H9 (cell line): Measurements from ENCODE around the gene ZNF365. TPM values are rescaled to one million over a fixed set of nuclear protein-coding genes. Genes with fewer than 3 reads are reported as not detected.

ENCODE experiments used
- DNase-seq: peaks from one replicate; pipeline ENCODE4 v3.0.0-alpha.2; 2017
- H2AFZ ChIP-seq: one replicate; pipeline ENCODE4 v1.6.1; 2013; ENCODE audit warnings: mild to moderate bottlenecking, low read length, control low read depth, moderate library complexity
- H2AK5ac ChIP-seq: 2 replicates; pipeline ENCODE4 v1.6.1; 2013; ENCODE audit warnings: low read length, control low read depth, mixed read lengths; ENCODE audit not compliant: insufficient read length
- H2BK120ac ChIP-seq: one replicate; pipeline ENCODE4 v1.6.1; 2013; ENCODE audit warnings: low read depth, mild to moderate bottlenecking, low read length, control low read depth, inconsistent platforms; ENCODE audit not compliant: poor library complexity, severe bottlenecking
- H2BK12ac ChIP-seq: 2 replicates; pipeline ENCODE4 v1.6.1; 2013; ENCODE audit warnings: low read length, control low read depth, mixed read lengths, low read depth; ENCODE audit not compliant: insufficient read length
- H2BK15ac ChIP-seq: 2 replicates; pipeline ENCODE4 v1.6.1; 2013; ENCODE audit warnings: low read depth, low read length, control low read depth
- H2BK20ac ChIP-seq: one replicate; pipeline ENCODE4 v1.6.1; 2013; ENCODE audit warnings: low read depth, mild to moderate bottlenecking, low read length, control low read depth, inconsistent platforms; ENCODE audit not compliant: poor library complexity, severe bottlenecking
- H2BK5ac ChIP-seq: 2 replicates; pipeline ENCODE4 v1.6.1; 2013; ENCODE audit warnings: low read length, control low read depth, mixed read lengths; ENCODE audit not compliant: insufficient read length
- H3K14ac ChIP-seq: 2 replicates; pipeline ENCODE4 v1.6.1; 2013; ENCODE audit warnings: low read length, control low read depth; ENCODE audit not compliant: insufficient read depth
- H3K18ac ChIP-seq: 2 replicates; pipeline ENCODE4 v1.6.1; 2013; ENCODE audit warnings: low read depth, mild to moderate bottlenecking, mixed read lengths, low read length, control low read depth; ENCODE audit not compliant: insufficient read length
- H3K23ac ChIP-seq: 2 replicates; pipeline ENCODE4 v1.6.1; 2013; ENCODE audit warnings: low read length, control low read depth, mixed read lengths, low read depth; ENCODE audit not compliant: insufficient read length
- H3K23me2 ChIP-seq: 2 replicates; pipeline ENCODE4 v1.6.1; 2013; ENCODE audit warnings: low read depth, mild to moderate bottlenecking, mixed read lengths, low read length, control low read depth; ENCODE audit not compliant: insufficient read length, poor library complexity, severe bottlenecking
- H3K27ac ChIP-seq: 2 replicates; pipeline ENCODE4 v1.5.1; 2013; ENCODE audit warnings: low read length, control low read depth, mixed read lengths, low read depth; ENCODE audit not compliant: insufficient read length
- H3K27me3 ChIP-seq: 2 replicates; pipeline ENCODE4 v1.6.1; 2013; ENCODE audit warnings: low read length, control low read depth, inconsistent platforms; ENCODE audit not compliant: insufficient read depth
- H3K4ac ChIP-seq: 2 replicates; pipeline ENCODE4 v1.6.1; 2013; ENCODE audit warnings: low read depth, mild to moderate bottlenecking, control low read depth, inconsistent platforms, low read length, moderate library complexity
- H3K4me1 ChIP-seq: 2 replicates; pipeline ENCODE4 v1.6.1; 2013; ENCODE audit warnings: low read length, control low read depth, inconsistent platforms; ENCODE audit not compliant: insufficient read depth
- H3K4me2 ChIP-seq: 2 replicates; pipeline ENCODE4 v1.6.1; 2013; ENCODE audit warnings: low read length, control low read depth, mixed read lengths; ENCODE audit not compliant: insufficient read length, insufficient read depth
- H3K56ac ChIP-seq: 2 replicates; pipeline ENCODE4 v1.6.1; 2013; ENCODE audit warnings: low read depth, mild to moderate bottlenecking, mixed read lengths, low read length, control low read depth; ENCODE audit not compliant: insufficient read length
- H3K79me1 ChIP-seq: 2 replicates; pipeline ENCODE4 v1.6.1; 2013; ENCODE audit warnings: low read depth, mild to moderate bottlenecking, moderate library complexity, low read length, control low read depth, inconsistent platforms; ENCODE audit not compliant: insufficient read depth, poor library complexity, severe bottlenecking
- H3K79me2 ChIP-seq: 2 replicates; pipeline ENCODE4 v1.6.1; 2013; ENCODE audit warnings: low read length, control low read depth, inconsistent platforms; ENCODE audit not compliant: insufficient read depth
- H3K9ac ChIP-seq: 2 replicates; pipeline ENCODE4 v1.6.1; 2013; ENCODE audit warnings: low read length, control low read depth, mixed read lengths; ENCODE audit not compliant: insufficient read length; ENCODE audit errors: extremely low read depth
- H3K9me3 ChIP-seq: one replicate; pipeline ENCODE4 v1.6.1; 2013; ENCODE audit warnings: low read depth, low read length, inconsistent platforms; ENCODE audit not compliant: control insufficient read depth
- H3T11ph ChIP-seq: one replicate; pipeline ENCODE4 v1.6.1; 2013; ENCODE audit warnings: mild to moderate bottlenecking, low read length, control low read depth, inconsistent platforms
- H4K20me1 ChIP-seq: one replicate; pipeline ENCODE4 v1.6.1; 2013; ENCODE audit not compliant: control insufficient read depth, insufficient read length, insufficient read depth
- H4K5ac ChIP-seq: 2 replicates; pipeline ENCODE4 v1.6.1; 2013; ENCODE audit warnings: low read depth, mild to moderate bottlenecking, mixed read lengths, low read length, control low read depth; ENCODE audit not compliant: insufficient read length
- H4K8ac ChIP-seq: replicated peaks from 2 replicates; pipeline ENCODE4 v1.6.1; 2013; ENCODE audit warnings: low read length, control low read depth, mixed read lengths, low read depth; ENCODE audit not compliant: insufficient read length
- H4K91ac ChIP-seq: 2 replicates; pipeline ENCODE4 v1.6.1; 2013; ENCODE audit warnings: low read depth, mild to moderate bottlenecking, moderate library complexity, mixed read lengths, low read length, control low read depth; ENCODE audit not compliant: insufficient read length
- H3K27ac Mint-ChIP-seq, 3 experiments: 2 replicates in 2 of 3; 3 replicates in 1 of 3; pipeline ENCODE4 v1.8.0; 2020 to 2021; ENCODE audit warnings: mixed read lengths in 3 of 3, mild to moderate bottlenecking in 1 of 3, moderate library complexity in 1 of 3
- H3K27me3 Mint-ChIP-seq: 2 replicates; pipeline ENCODE4 v1.8.0; 2021; ENCODE audit warnings: low read depth, mild to moderate bottlenecking, moderate library complexity, mixed read lengths
- H3K36me3 Mint-ChIP-seq, 3 experiments: 2 replicates in 2 of 3; 3 replicates in 1 of 3; pipeline ENCODE4 v1.8.0; 2020 to 2021; ENCODE audit warnings: low read depth in 3 of 3, mixed read lengths in 3 of 3; ENCODE audit not compliant: insufficient read depth in 1 of 3
- H3K4me1 Mint-ChIP-seq, 2 experiments: 2 replicates each; pipeline ENCODE4 v1.8.0; 2020; ENCODE audit warnings: mixed read lengths in 2 of 2
- H3K4me3 Mint-ChIP-seq, 2 experiments: 2 replicates in 1 of 2; 3 replicates in 1 of 2; pipeline ENCODE4 v1.8.0; 2020 to 2021; ENCODE audit warnings: mild to moderate bottlenecking in 2 of 2, mixed read lengths in 2 of 2, moderate library complexity in 1 of 2
- H3K9me3 Mint-ChIP-seq, 2 experiments: 2 replicates in 1 of 2; 3 replicates in 1 of 2; pipeline ENCODE4 v1.8.0; 2020; ENCODE audit warnings: mild to moderate bottlenecking in 2 of 2, mixed read lengths in 2 of 2, moderate library complexity in 1 of 2
- CTCF ChIP-seq: fragments of 200-600 bp; sonication (generic); conservative IDR thresholded peaks from 3 replicates; pipeline ENCODE4 v1.8.0; 2021; ENCODE audit warnings: antibody characterized with exemption, mild to moderate bottlenecking
- WGBS: extraction: QIAGEN DNeasy Blood & Tissue Kit; methylation state at CpG from one replicate; pipeline ENCODE4 v1.1.7; 2013; ENCODE audit warnings: missing lambda C conversion rate, low lambda C conversion rate, mixed read lengths; ENCODE audit not compliant: insufficient read length; ENCODE audit errors: extremely low coverage; 5-methylcytosine and 5-hydroxymethylcytosine counted together
- total RNA-seq: library from RNA; stranded (reverse); gene quantifications from 2 replicates; pipeline ENCODE4 v1.2.1, GENCODE V29; 2021

Gene ZNF365
- total RNA-seq, 1 experiment from 2014 or later: 0.59 TPM

- no peak for TF ChIP-seq CTCF
- H3K23ac ChIP-seq: no peak overlapping the region
- no peaks in the 10 kb centered on the region for H3K23me2 ChIP-seq
- H2BK5ac ChIP-seq: no peak overlapping the region
- H2AFZ ChIP-seq: no peak overlapping the region
- H4K91ac ChIP-seq: no peak overlapping the region
- no peaks in the 10 kb centered on the region for H3K4me1 ChIP-seq
- H4K20me1 ChIP-seq: no peaks in the 10 kb centered on the region
- Mint-ChIP-seq H3K36me3 (no peaks in the 10 kb centered on the region), H3K27ac (no peak overlapping the region), H3K4me3 (no peak overlapping the region), H3K9me3 (no peaks in the 10 kb centered on the region), H3K4me1 (peaks cover 3 to 6% of the 10 kb centered on the region in 2 experiments; a peak in 3 of 4 replicates), H3K27me3 (no peaks in the 10 kb centered on the region)
- no peak overlapping the region for H3K14ac ChIP-seq
- H3K56ac ChIP-seq: no peak overlapping the region
- H3K9me3 ChIP-seq: no peaks in the 10 kb centered on the region
- H4K5ac ChIP-seq: no peak overlapping the region
- WGBS: no CpG with 5 or more reads among the region's 4 CpGs
- H3K18ac ChIP-seq: no peak overlapping the region
- no peak overlapping the region for H2BK15ac ChIP-seq
- H2AK5ac ChIP-seq: no peak overlapping the region
- no peak overlapping the region for H2BK20ac ChIP-seq
- H3K79me2 ChIP-seq: no peaks in the 10 kb centered on the region
- H3T11ph ChIP-seq: no peak overlapping the region
- no peak overlapping the region for H3K4ac ChIP-seq
- no peak overlapping the region for H4K8ac ChIP-seq
- H2BK12ac ChIP-seq: no peak overlapping the region
- no peak overlapping the region for H3K4me2 ChIP-seq
- no peaks in the 10 kb centered on the region for H3K27me3 ChIP-seq
- no peak overlapping the region for H2BK120ac ChIP-seq
- H3K9ac ChIP-seq: no peak overlapping the region
- DNase-seq: no peak
- H3K27ac ChIP-seq: no peak overlapping the region
- H3K79me1 ChIP-seq: no peaks in the 10 kb centered on the region
Measured at GRCh38 chr10:62382831-62383230, 8.7 kb downstream of the ZNF365 start.
